GM12801 (cell line): ENCODE measurements around the gene PBX1.

Experiments
- TF ChIP-seq, protein P1 (sequence below): IDR thresholded peaks from one replicate; pipeline ENCODE4 v1.5.1; 2011; ENCODE audit warnings: control low read depth; ENCODE audit not compliant: insufficient read length; ENCODE audit errors: extremely low read depth

The PBX1 gene

DNA sequence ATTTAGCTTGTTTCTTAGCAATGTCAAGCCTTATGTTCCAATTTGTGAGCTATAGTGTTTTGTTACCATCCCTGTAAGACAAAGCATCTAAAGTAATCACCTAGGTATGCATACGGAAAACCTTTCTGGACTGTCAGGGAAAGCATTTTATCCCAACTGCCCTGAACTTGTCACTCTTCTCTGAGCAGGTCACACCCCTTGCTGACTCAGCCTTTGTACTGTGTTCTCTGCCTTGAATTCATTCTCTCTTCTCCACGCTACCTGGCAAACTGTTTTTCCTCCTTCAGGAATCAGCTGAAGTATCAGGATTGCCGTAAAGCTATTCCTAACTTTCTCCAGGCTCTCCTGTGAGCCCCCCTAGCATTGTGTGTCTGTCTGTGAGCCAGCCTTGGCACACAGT is 54.2 kb downstream of the PBX1 start:
- TF ChIP-seq, protein P1, sequence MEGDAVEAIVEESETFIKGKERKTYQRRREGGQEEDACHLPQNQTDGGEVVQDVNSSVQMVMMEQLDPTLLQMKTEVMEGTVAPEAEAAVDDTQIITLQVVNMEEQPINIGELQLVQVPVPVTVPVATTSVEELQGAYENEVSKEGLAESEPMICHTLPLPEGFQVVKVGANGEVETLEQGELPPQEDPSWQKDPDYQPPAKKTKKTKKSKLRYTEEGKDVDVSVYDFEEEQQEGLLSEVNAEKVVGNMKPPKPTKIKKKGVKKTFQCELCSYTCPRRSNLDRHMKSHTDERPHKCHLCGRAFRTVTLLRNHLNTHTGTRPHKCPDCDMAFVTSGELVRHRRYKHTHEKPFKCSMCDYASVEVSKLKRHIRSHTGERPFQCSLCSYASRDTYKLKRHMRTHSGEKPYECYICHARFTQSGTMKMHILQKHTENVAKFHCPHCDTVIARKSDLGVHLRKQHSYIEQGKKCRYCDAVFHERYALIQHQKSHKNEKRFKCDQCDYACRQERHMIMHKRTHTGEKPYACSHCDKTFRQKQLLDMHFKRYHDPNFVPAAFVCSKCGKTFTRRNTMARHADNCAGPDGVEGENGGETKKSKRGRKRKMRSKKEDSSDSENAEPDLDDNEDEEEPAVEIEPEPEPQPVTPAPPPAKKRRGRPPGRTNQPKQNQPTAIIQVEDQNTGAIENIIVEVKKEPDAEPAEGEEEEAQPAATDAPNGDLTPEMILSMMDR, result no peak

DNA sequence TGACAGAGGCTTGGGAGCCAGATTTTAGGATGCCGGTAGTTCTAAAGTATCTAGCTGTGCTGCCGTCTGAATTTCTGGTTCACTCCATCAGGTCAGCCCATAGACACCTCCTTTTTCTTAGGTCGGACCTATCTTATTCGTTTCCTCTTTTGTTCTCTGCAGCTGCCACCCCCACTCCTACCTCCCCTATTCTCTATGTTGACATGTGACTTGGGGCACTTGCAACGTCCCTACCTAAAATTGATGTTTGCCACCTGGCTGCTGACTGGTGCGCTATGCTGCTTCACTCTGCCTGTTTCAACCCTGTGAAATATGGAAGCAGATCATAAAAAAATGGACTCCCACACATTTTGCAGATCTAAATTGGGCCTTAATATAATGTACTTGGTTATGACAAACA is 55.3 kb downstream of the PBX1 start:
- TF ChIP-seq, protein P1, result no peak

DNA sequence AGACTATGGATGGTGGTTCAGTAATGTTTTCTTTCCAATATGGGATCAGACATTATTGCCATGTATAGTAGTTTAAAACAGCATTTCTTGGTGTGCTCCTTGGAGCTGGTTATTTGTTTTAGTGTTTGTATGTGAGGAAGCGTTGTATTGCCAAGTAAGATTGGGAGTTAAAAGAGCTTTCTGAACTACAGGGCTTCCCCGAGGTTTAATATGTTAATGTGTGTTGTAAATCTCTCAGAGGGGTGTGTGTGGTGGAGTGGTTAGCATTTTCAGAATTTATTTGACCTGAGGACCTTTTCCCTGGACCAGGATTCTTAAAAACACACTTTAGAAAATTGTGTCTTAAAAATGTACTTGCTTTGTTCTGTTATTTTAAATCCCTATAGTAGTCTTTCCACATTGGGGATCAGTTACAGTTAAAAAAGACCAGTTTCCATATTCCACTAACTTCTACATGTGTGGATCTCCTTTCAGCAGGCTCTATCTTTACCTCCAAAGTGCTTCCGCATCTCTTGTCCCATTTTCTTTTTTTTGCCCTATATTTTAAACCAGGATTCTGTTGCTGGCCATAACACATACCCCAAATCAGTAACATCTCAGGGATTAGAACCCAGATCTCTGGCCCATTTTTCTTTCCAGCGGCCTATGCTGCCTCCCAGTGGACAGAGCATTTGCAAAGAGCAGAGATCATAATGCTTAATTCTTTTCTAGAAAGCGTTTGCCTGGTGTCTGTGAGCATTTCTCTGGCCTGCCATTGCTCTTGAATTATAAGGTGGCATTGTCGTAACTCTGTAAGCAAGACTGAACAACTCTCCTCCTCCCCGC is 58.6 kb downstream of the PBX1 start:
- TF ChIP-seq, protein P1, result no peak

DNA sequence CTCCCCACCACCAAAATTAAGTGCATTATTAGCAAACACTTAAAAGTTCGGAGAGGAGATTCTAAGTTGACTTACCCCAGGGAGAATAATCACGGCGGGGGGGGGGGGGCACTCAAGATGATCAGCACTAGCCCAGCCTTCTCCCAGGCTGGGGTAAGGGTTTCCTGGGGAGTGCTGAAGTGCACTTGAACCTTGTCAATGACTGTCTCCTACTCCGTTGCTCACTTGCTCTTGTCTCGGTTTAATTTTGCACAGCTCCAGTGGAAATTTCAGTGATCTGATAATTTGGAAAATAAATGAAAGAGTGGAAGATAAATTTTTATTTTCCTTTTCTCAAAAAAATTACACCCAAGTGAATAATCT is 59.2 kb downstream of the PBX1 start:
- TF ChIP-seq, protein P1, result no peak

DNA sequence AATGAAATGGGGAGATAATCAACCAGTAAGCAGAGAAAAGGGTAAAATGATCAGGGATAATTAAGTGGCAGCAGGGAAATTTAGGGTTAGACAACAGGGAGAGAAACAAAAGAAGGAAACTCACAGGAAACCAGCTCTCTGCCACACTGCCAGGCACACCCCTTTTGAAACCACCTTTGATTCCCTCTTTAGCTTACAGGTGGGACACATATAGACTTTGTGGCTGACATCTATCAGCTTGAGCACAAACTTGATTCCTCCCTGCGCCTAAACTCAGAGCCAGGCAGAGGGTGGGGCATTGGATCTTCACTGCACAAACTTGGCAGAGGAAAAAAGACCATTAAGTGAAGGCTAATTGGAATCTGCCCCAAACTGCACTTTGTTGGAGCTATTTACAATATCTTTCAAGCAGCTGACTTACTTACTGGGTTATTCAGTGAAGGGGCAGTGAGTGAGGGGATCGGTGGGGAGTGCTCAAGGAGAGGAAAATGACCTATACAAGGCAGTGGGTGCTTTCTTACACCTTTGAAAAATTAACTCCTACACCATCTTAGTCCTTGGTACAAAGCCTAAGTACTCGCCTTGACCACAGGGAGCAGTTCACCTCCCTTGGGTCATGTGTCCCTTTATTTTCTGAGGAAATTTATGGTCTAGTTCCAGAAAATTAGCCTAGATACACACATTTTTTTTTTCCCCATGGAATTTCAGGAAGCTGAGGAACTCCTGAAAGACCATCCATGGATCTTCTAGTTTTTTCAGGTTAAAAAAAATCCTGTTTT is 60.2 kb downstream of the PBX1 start:
- TF ChIP-seq, protein P1, result no peak

DNA sequence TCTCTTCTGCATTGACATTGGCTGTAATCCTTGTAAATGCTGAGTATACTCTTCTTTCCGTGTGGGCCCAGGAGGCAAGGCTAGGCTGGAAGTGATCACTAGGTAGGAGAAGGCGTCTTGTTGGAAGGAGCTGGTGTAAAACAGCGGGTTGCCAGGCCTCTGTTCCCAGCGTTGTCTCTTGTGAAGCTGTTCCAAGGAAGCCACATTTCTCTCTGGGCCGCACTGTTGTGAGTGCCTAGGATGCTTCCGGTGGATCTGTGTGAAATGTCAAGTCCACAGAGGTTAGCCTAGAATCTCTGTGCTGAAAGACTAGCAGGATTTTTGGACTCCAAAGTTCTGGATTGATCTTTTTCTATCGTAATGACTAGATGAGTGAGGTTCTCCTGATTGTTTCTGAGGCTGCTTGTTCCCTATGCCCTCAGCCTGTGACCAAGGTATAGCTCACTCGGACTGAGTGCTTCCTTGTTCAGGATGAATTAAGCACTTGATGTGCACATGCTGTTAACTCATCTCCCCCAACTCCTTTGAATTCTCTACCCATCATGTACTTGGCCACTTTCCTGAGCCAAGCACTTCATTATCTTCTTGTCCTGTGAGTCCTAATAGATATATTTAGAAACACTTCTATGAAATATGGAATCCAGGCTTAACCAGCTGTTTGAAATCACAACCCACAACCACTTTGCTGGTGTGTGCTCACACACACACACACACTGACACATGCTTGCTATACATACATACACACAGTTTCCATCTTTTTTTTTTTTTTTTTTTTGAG is 63.3 kb downstream of the PBX1 start:
- TF ChIP-seq, protein P1, result no peak

DNA sequence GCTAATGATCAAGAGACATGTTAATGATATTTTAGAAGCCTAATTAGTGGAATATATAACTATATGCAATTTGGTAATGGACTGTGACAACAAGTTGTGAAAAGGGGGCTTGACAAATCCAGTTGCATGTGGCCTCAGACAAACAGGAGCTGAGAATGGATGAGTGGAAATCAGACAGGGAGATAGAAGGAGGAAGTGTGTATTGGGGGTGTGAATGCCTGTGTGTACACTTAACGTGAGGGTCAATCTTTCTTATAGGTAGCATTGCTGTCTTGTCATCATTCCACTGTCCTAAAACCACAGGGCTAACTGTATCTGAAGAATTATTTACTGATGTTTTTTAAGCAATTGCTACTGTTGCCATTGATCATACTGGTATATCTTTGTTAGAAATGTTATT is 64.8 kb downstream of the PBX1 start:
- TF ChIP-seq, protein P1, result no peak
